K562 (cell line): ENCODE data around the gene MARCHF5. TPM values are rescaled to one million over a fixed set of nuclear protein-coding genes. Genes with fewer than 3 reads are reported as not detected.
A peak's percentile ranks its signal among the peaks of the same experiment; 100 is the strongest.

Experiments
- FOS ChIP-seq: IDR thresholded peaks from 3 replicates; pipeline ENCODE4 v1.6.1; 2011; ENCODE audit not compliant: insufficient read length; ENCODE audit errors: extremely low read depth
- FOSL1 ChIP-seq: fragments of 200-800 bp; sonication (Bioruptor generic); conservative IDR thresholded peaks from 2 replicates; pipeline ENCODE4 v1.6.1; 2016; ENCODE audit warnings: missing genetic modification characterization, missing compliant biosample characterization
- FOXP1 ChIP-seq: sonication (generic); formaldehyde crosslinking; IDR thresholded peaks from 2 replicates; pipeline ENCODE4 v1.8.0; 2022; ENCODE audit warnings: mild to moderate bottlenecking, missing genetic modification reagents
- HMBOX1 ChIP-seq: sonication (generic); IDR thresholded peaks from 2 replicates; pipeline ENCODE4 v1.6.1; 2016
- MLLT1 ChIP-seq, 2 experiments: fragments of 450-650 bp; IDR thresholded peaks; 2 replicates each; pipeline ENCODE4 v1.6.1; 2016
- NONO ChIP-seq, 2 experiments: fragments of 200-400 bp in 1 of 2; fragments of 450-650 bp in 1 of 2; formaldehyde crosslinking in 1 of 2; IDR thresholded peaks; 2 replicates each; pipeline ENCODE4 v1.6.1; 2017; ENCODE audit warnings: low read depth in 2 of 2, mild to moderate bottlenecking in 2 of 2, moderate library complexity in 2 of 2, low read length in 1 of 2
- PHB2 ChIP-seq: fragments of 450-650 bp; IDR thresholded peaks from 2 replicates; pipeline ENCODE4 v1.6.1; 2017; ENCODE audit warnings: low read depth
- RAD21 ChIP-seq, 2 experiments: fragments of 250-450 bp in 1 of 2; fragments of 450-650 bp in 1 of 2; sonication (Bioruptor Pico) in 1 of 2; formaldehyde crosslinking in 1 of 2; IDR thresholded peaks in 1 of 2; conservative IDR thresholded peaks in 1 of 2; 2 replicates each; pipeline versions ENCODE4 v1.4.0 to v1.8.0; 2020 to 2022; ENCODE audit warnings: mild to moderate bottlenecking in 2 of 2, moderate library complexity in 1 of 2
- SMAD2 ChIP-seq: fragments of 150-350 bp; IDR thresholded peaks from 2 replicates; pipeline ENCODE4 v1.6.1; 2014; ENCODE audit warnings: low read depth, mild to moderate bottlenecking, low read length
- TGIF2 ChIP-seq: sonication (generic); formaldehyde crosslinking; IDR thresholded peaks from 2 replicates; pipeline ENCODE4 v1.8.1; 2022; ENCODE audit warnings: mild to moderate bottlenecking, missing genetic modification reagents, moderate library complexity
- ZBTB17 ChIP-seq: fragments of 450-650 bp; formaldehyde crosslinking; IDR thresholded peaks from 2 replicates; pipeline ENCODE4 v1.4.0; 2020; ENCODE audit warnings: mild to moderate bottlenecking
- ZBTB43 ChIP-seq: sonication (generic); formaldehyde crosslinking; IDR thresholded peaks from 2 replicates; pipeline ENCODE4 v1.8.0; 2023; ENCODE audit warnings: mild to moderate bottlenecking, missing genetic modification reagents
- ZNF274 ChIP-seq: IDR thresholded peaks from 2 replicates; pipeline ENCODE4 v1.6.1; 2011; ENCODE audit warnings: low read depth, mild to moderate bottlenecking, low read length, moderate library complexity, borderline replicate concordance
- ZNF280A ChIP-seq: fragments of 450-650 bp; IDR thresholded peaks from 2 replicates; pipeline ENCODE4 v1.6.1; 2018; ENCODE audit warnings: mild to moderate bottlenecking, low read depth; ENCODE audit not compliant: partially characterized antibody
- ZNF584 ChIP-seq: fragments of 200-800 bp; sonication (Bioruptor generic); IDR thresholded peaks from 2 replicates; pipeline ENCODE4 v1.6.1; 2016; ENCODE audit warnings: low read depth, mild to moderate bottlenecking, missing genetic modification characterization, missing compliant biosample characterization
- ZNF695 ChIP-seq: fragments of 450-650 bp; formaldehyde crosslinking; IDR thresholded peaks from 2 replicates; pipeline ENCODE4 v1.4.0; 2020; ENCODE audit warnings: mild to moderate bottlenecking, moderate library complexity
- polyA plus RNA-seq, 8 experiments: library from polyadenylated mRNA; depleted of rRNA in 4 of 8; stranded (reverse) in 5 of 8; unstranded in 3 of 8; fragments of >200 nt; fragmentation: Nextera tagmentation in 2 of 8; fragmentation: Illumina TruSeq in 1 of 8; extraction: Ambion mirVana in 2 of 8; extraction: Trizol in 1 of 8; gene quantifications; 2 replicates each; pipeline versions ENCODE4 v1.2.1 to v1.2.3, GENCODE V29; 2011 to 2014; ENCODE audit warnings: inconsistent platforms in 1 of 8, missing spikeins in 1 of 8
- total RNA-seq, 7 experiments: library from RNA; depleted of rRNA in 6 of 7; stranded (reverse); fragments of >200 nt in 6 of 7; fragmentation: Illumina TruSeq in 2 of 7; extraction: Trizol in 2 of 7; gene quantifications; 2 replicates each; pipeline versions ENCODE4 v1.2.1 to v1.2.3, GENCODE V29; 2011 to 2021; ENCODE audit warnings: low replicate concordance in 1 of 7
- TF ChIP-seq, protein P1 (sequence below): fragments of 450-650 bp; conservative IDR thresholded peaks from 2 replicates; pipeline ENCODE4 v1.6.1; 2016; ENCODE audit warnings: missing genetic modification characterization, low read depth, mild to moderate bottlenecking, control low read depth, missing compliant biosample characterization
- TF ChIP-seq, protein P2 (sequence below): fragments of 250-450 bp; sonication (Bioruptor Pico); IDR thresholded peaks from 2 replicates; pipeline ENCODE4 v1.8.0; 2022; ENCODE audit warnings: moderate library complexity, mild to moderate bottlenecking, inconsistent platforms

MARCHF5 gene
- total and polyA plus RNA-seq, 9 of the 15 experiments (the other 6 are each of a cell fraction or from before 2014, with no cell fraction given), result 3.4 to 27.2 (median 11.5) TPM

DNA sequence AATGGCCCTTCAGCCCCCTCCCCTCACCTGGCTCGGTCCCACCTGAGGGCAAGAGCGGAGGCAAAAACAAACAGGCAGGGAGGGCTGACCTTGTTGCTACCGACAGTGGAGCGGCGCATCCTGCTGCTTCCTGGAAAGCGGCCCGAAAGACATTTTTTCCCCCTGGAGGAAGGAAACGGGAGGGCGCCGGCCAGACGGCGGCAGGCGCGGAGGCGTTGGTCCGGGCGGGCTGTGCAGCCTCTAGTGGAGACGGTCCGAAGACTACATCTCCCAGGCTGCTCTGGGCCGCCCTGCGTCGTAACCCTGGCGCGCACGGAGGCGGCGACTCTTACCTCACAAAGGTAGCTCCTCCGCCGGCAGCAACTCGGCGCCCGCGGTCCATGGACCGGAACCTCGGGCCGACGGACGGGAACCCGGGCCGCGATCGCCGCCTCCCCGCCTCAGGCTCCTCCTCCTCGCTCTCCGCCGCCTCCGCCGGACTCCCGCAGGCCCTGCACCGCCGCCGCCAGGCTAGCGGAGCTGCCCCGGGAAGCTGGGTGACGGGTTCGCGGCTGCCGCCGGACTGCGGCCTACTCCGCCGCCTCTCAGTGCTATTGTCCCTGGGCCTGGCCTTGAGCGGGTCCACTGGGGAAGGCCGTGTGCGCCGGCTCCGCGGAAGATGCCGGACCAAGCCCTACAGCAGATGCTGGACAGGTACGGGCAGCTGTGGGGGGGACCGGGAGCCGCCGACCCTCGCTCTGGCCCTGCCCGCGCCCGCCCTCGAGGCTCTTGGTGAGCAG is at the start of gene MARCHF5, which contains the start of gene CPEB3 (continued):
- TF ChIP-seq ZBTB43 (CRISPR knock-in tag) (no peak), ZNF274 (no peak), ZNF280A (no peak), MLLT1 (IDR thresholded peaks at IDR 0.05) (no peak), NONO (IDR thresholded peaks at IDR 0.05; ENCODE audit: low read depth in 2 of 2, low read length in 1 of 2) (peak in 1 of 2 experiments; percentile 63; a peak in 1 of 4 replicates), FOXP1 (0 out of 2 replicates have a peak, but pooled peaks have one; percentile 12), SMAD2 (no peak), RAD21 (CRISPR knock-in tag; conservative IDR thresholded peaks at IDR 0.05 in 1 of 2, IDR thresholded peaks at IDR 0.05 in 1 of 2) (peak; percentile 39 to 47; a peak in 3 of 4 replicates), TGIF2 (CRISPR knock-in tag) (peak; percentile 69; the same call in 1 of the 2 replicates), ZBTB17 (no peak), FOSL1 (tag) (no peak; the same call in 1 of the 2 replicates), HMBOX1 (no peak), PHB2 (no peak), ZNF584 (CRISPR knock-in tag) (no peak), ZNF695 (CRISPR knock-in tag) (no peak), FOS (no peak)
- TF ChIP-seq, protein P1, sequence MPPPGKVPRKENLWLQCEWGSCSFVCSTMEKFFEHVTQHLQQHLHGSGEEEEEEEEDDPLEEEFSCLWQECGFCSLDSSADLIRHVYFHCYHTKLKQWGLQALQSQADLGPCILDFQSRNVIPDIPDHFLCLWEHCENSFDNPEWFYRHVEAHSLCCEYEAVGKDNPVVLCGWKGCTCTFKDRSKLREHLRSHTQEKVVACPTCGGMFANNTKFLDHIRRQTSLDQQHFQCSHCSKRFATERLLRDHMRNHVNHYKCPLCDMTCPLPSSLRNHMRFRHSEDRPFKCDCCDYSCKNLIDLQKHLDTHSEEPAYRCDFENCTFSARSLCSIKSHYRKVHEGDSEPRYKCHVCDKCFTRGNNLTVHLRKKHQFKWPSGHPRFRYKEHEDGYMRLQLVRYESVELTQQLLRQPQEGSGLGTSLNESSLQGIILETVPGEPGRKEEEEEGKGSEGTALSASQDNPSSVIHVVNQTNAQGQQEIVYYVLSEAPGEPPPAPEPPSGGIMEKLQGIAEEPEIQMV, result no peak
- TF ChIP-seq, protein P2, sequence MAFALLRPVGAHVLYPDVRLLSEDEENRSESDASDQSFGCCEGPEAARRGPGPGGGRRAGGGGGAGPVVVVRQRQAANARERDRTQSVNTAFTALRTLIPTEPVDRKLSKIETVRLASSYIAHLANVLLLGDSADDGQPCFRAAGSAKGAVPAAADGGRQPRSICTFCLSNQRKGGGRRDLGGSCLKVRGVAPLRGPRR (CRISPR knock-in tag), result no peak
